OCI-M2 (cell line): ENCODE data around the gene DRD3.

ENCODE experiments used
- DNase-seq: peaks from one replicate; lab custom pipeline; 2025; ENCODE audit not compliant: unreplicated experiment; lab: John Stamatoyannopoulos, UW

DRD3 gene

DNA sequence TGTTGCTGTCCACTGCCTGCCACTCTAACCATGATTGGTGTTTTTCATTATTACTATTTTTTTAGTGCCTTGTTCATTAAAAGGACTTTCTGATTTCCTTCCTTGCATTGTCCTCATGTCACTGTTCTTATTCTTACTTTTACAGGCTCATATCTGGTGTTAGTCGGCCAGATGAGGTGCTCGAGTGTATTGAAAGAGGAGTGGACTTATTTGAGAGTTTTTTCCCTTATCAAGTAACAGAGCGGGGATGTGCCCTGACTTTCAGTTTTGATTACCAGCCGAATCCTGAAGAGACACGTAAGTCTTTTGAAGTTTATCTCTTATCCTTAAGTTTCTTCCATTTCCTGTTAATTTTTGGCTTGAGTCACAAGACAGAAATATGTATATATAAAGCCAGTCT lies 99.1 kb downstream of the DRD3 start:
- no peak for DNase-seq

DNA sequence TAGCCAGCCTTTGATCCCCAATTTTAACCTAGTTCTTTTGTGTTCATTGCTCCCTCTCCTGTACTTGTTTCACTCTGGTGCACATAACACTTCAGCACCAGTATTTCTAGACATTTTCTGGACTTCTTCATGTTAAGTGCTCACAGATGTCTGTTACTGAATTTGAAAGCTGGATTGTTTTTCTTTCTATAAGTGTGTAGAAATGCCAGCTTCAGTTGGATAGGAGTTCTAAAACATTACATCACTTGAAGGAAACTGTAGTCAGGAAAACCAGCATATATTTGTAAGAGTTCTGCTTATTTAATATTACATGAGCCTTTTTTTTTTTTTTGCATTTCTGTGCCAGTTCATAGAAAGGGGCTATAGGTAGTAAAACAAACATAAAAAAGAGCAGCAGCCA lies 100.7 kb downstream of the DRD3 start:
- DNase-seq = no peak
